ENCODE data around the gene TUBGCP2.

- TF ChIP-seq CTCF (IDR thresholded peaks at IDR 0.05; ENCODE audit: borderline replicate concordance, extremely low read depth, low read length, poor library complexity, severe bottlenecking) (no peak), EZH2 (IDR thresholded peaks at IDR 0.05; ENCODE audit: borderline replicate concordance, low read depth, low read length, severe bottlenecking) (no peak)
These were observed 68.7 kb downstream of the TUBGCP2 start for GRCh38 chr10:133239990-133240389.
